ENCODE results near the gene CORO2B.

DNA sequence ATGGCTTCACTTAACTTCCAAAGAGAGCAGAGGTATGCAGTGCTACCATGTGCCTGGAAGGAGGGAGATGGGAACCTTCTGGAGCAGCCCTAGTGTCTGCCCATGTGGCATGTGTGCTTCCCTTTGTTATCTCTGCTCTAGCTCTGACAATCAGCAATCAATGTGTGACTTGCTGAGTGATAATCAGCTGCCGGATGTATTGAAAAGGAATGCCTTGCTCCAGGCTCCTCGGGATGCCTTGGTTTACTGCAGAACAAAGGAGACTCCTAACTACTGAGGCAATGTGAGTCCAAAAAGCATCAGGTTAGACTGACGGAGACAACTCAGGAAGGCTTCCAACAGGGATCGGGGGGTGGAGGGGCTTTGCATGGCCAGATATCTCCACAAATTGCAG, 36.0 kb upstream of the CORO2B start:
- TF ChIP-seq, protein P1, sequence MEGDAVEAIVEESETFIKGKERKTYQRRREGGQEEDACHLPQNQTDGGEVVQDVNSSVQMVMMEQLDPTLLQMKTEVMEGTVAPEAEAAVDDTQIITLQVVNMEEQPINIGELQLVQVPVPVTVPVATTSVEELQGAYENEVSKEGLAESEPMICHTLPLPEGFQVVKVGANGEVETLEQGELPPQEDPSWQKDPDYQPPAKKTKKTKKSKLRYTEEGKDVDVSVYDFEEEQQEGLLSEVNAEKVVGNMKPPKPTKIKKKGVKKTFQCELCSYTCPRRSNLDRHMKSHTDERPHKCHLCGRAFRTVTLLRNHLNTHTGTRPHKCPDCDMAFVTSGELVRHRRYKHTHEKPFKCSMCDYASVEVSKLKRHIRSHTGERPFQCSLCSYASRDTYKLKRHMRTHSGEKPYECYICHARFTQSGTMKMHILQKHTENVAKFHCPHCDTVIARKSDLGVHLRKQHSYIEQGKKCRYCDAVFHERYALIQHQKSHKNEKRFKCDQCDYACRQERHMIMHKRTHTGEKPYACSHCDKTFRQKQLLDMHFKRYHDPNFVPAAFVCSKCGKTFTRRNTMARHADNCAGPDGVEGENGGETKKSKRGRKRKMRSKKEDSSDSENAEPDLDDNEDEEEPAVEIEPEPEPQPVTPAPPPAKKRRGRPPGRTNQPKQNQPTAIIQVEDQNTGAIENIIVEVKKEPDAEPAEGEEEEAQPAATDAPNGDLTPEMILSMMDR (IDR thresholded peaks at IDR 0.05; ENCODE audit: low read length) = no peak
- no peak for TF ChIP-seq EZH2 (optimal IDR thresholded peaks at IDR 0.05; ENCODE audit: low read depth, low read length)
